Right ventricle myocardium superior (tissue), 1 donor: Measurements from ENCODE around the gene ELOB. TPM values are rescaled to one million over a fixed set of nuclear protein-coding genes. Genes with fewer than 3 reads are reported as not detected.

Source experiments
- ATAC-seq: fragments of 200-7000 bp; cut with Tn5 transposase; one replicate; pipeline ENCODE4 v1.9.1; 2020; ENCODE audit warnings: mild to moderate bottlenecking; ENCODE audit not compliant: poor library complexity
- DNase-seq: peaks from one replicate; pipeline ENCODE4 v3.0.0-alpha.2; 2020
- intact Hi-C: fragments of 100-400 bp; cut with DNase I; formaldehyde crosslinking; loops from one replicate; pipeline ENCODE4 v1.11.2; 2022
- total RNA-seq: library from RNA; stranded (reverse); fragmentation: NEBNext Ultra II Directional; extraction: Animal tissue kit (Norgen Biotek cat#: 25700); gene quantifications from one replicate; pipeline ENCODE4 v1.2.1, GENCODE V29; 2021
- donor health status: DM: no; HTN: yes; CAD: no; lungs with severe emphysema.

The ELOB gene
- total RNA-seq, 1 donor from 2014 or later: 299 TPM

GRCh38 chr16:2786061-2786825 is 9.2 kb upstream of the ELOB start:
- DNase-seq: peak; percentile 17

GRCh38 chr16:2785101-2785991 is 8.3 kb upstream of the ELOB start:
- DNase-seq: peak; percentile 35
- intact Hi-C loops: no loop called here

More at GRCh38 chr16:2786061-2786825, 9.2 kb upstream of the ELOB start:
- intact Hi-C loops: no loop called here
- no peak for ATAC-seq

GRCh38 chr16:2784358-2785100 is 7.4 kb upstream of the ELOB start:
- DNase-seq: peak; percentile 17
- intact Hi-C loops: no loop called here
- no peak for ATAC-seq

More at GRCh38 chr16:2785101-2785991, 8.3 kb upstream of the ELOB start:
- peak; percentile 24 for ATAC-seq

- ATAC-seq: no peak
- intact Hi-C loops: no loop called here
- peak; percentile 19 for DNase-seq
Observed at GRCh38 chr16:2783581-2784357, 6.7 kb upstream of the ELOB start.

- DNase-seq (peak; percentile 13), ATAC-seq (no peak)
- intact Hi-C loops: no loop called here
Observed at GRCh38 chr16:2782583-2783351, 5.7 kb upstream of the ELOB start.

- ATAC-seq (no peak), DNase-seq (peak; percentile 21)
- intact Hi-C loops: no loop called here
Observed at GRCh38 chr16:2779978-2780898, 3.2 kb upstream of the ELOB start.

- ATAC-seq (no peak), DNase-seq (peak; percentile 40)
- intact Hi-C loops: no loop called here
Observed at GRCh38 chr16:2779151-2779920, 2.3 kb upstream of the ELOB start.

- DNase-seq (no peak), ATAC-seq (no peak)
- intact Hi-C loops: no loop called here
Observed at GRCh38 chr16:2778630-2778958, 1.5 kb upstream of the ELOB start.

- DNase-seq (peak; percentile 38), ATAC-seq (peak; percentile 56)
- intact Hi-C loops: no loop called here
Observed at GRCh38 chr16:2777903-2778629, 986 bp upstream of the ELOB start.

- ATAC-seq (no peak), DNase-seq (peak; percentile 46)
- intact Hi-C loops: no loop called here
Observed at GRCh38 chr16:2776500-2777139, 460 bp downstream of the ELOB start.

GRCh38 chr16:2775765-2776499 is 1.1 kb downstream of the ELOB start:
- ATAC-seq (no peak), DNase-seq (peak; percentile 16)
- intact Hi-C loops: no loop called here

GRCh38 chr16:2775131-2775716 is 1.9 kb downstream of the ELOB start:
- intact Hi-C loops: no loop called here
- no peak for ATAC-seq
- peak; percentile 10 for DNase-seq

GRCh38 chr16:2774161-2774891 is 2.8 kb downstream of the ELOB start:
- intact Hi-C loops: no loop called here
- peak; percentile 34 for DNase-seq

More at GRCh38 chr16:2774161-2774891, 2.8 kb downstream of the ELOB start:
- ATAC-seq: no peak
